GM12873 (cell line): Measurements from ENCODE around the gene PTPRN2.

Experiments used
- TF ChIP-seq, protein P1 (sequence below): IDR thresholded peaks from 2 replicates; pipeline ENCODE4 v1.5.1; 2012; ENCODE audit warnings: low read depth, mild to moderate bottlenecking, moderate library complexity, low read length, control low read depth; ENCODE audit not compliant: insufficient read depth; ENCODE audit errors: missing control alignments

Gene PTPRN2

GRCh38 chr7:157904211-157904865 lies 683.3 kb downstream of the PTPRN2 start:
- TF ChIP-seq, protein P1, sequence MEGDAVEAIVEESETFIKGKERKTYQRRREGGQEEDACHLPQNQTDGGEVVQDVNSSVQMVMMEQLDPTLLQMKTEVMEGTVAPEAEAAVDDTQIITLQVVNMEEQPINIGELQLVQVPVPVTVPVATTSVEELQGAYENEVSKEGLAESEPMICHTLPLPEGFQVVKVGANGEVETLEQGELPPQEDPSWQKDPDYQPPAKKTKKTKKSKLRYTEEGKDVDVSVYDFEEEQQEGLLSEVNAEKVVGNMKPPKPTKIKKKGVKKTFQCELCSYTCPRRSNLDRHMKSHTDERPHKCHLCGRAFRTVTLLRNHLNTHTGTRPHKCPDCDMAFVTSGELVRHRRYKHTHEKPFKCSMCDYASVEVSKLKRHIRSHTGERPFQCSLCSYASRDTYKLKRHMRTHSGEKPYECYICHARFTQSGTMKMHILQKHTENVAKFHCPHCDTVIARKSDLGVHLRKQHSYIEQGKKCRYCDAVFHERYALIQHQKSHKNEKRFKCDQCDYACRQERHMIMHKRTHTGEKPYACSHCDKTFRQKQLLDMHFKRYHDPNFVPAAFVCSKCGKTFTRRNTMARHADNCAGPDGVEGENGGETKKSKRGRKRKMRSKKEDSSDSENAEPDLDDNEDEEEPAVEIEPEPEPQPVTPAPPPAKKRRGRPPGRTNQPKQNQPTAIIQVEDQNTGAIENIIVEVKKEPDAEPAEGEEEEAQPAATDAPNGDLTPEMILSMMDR: no peak

DNA sequence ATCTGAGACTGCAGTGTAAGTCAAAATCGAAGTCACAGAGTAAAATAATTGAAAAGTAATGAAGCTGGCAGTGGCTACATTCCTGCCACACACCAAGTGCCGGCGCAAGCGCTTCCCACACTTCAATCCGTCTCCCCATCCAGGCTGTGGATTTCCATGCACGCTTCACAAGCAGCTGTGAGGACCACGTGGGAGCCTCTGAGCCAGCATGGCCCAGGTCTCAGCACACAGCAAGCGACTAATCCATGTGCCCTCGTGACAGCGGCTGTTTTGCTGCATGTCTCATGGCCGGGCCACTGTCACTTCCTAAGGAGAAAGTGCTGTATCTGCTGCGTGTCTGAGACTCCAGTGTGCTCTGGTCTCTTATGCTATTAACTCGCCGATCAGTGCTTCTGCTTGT lies 683.9 kb downstream of the PTPRN2 start:
- TF ChIP-seq, protein P1: no peak

DNA sequence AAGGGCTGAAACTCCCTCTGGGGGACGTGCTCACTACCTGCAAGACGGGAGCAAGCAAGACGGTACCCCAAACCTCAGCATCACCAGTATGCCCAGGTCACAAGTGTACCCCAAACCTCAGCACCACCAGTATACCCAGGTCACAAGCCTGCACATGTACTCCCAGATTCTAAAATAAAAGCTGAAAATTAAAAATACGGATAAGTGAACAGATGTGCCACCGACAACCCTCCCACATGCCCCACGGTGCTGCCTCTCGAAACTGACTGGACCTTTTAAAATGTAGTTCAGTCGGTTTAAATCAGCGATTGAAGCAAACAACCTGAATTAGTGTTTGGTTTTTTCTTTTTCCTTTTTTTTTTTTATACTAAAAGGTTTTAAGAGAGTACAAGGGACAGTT lies 684.3 kb downstream of the PTPRN2 start:
- TF ChIP-seq, protein P1: no peak

DNA sequence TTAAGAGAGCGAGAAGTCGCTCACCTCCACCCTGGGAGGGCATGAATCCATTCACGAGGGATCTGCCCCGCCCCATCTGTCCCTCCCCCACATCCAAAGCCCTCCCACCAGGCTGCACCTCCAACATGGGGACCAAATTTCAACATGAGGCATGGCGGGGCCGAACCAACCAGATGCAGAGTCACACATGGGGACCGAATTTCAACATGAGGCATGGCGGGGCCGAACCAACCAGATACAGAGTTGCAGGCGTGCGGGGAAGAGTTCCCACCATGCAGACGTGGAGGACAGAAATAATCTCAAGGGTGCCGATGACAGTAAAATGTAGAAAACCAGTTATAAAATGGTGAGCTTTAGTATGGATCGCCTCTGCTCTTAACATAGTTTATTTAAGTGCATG lies 686.5 kb downstream of the PTPRN2 start:
- TF ChIP-seq, protein P1: no peak

GRCh38 chr7:157900556-157900955 lies 687.1 kb downstream of the PTPRN2 start:
- TF ChIP-seq, protein P1: no peak

- TF ChIP-seq, protein P1: no peak
Measured at GRCh38 chr7:157900011-157900410, 687.6 kb downstream of the PTPRN2 start.

- TF ChIP-seq, protein P1: no peak
Measured at GRCh38 chr7:157898802-157899505, 688.7 kb downstream of the PTPRN2 start.
